Endothelial cell of hepatic sinusoid (primary cell): Measurements from ENCODE around the gene PFKFB1.

ENCODE experiments used
- in situ Hi-C: cut with HindIII; loops from 2 replicates; pipeline ENCODE4 v1.10.0; 2017; ENCODE audit warnings: low sequenced_read_pairs

The PFKFB1 gene

GRCh38 chrX:54994099-54994498 lies at the start of gene PFKFB1:
TSS of gene PFKFB1 (minus strand) at chrX:54994188. CDS start at chrX:54994007, 181 bp downstream.
- in situ Hi-C loops, result no loop called here

- in situ Hi-C loops, result no loop called here
Measured at GRCh38 chrX:55041514-55041913, 47.5 kb upstream of the PFKFB1 start.

- in situ Hi-C loops, result no loop called here
Measured at GRCh38 chrX:55039471-55039870, 45.5 kb upstream of the PFKFB1 start.

GRCh38 chrX:55033429-55033828 lies 39.4 kb upstream of the PFKFB1 start:
- in situ Hi-C loops, result no loop called here

- in situ Hi-C loops, result no loop called here
Measured at GRCh38 chrX:55030271-55031205, 36.5 kb upstream of the PFKFB1 start, which contains the start of gene ALAS2. TSS of gene ALAS2 (minus strand) at chrX:55030977. CDS start at chrX:55026000, 4,977 bp downstream.

GRCh38 chrX:55029291-55029690 lies 35.3 kb upstream of the PFKFB1 start:
- in situ Hi-C loops, result no loop called here

- in situ Hi-C loops, result no loop called here
Measured at GRCh38 chrX:55028611-55029010, 34.6 kb upstream of the PFKFB1 start.

GRCh38 chrX:55028040-55028439 lies 34.1 kb upstream of the PFKFB1 start:
- in situ Hi-C loops, result no loop called here

GRCh38 chrX:55026840-55027239 lies 32.9 kb upstream of the PFKFB1 start:
- in situ Hi-C loops, result no loop called here

- in situ Hi-C loops, result no loop called here
Measured at GRCh38 chrX:55026143-55026542, 32.2 kb upstream of the PFKFB1 start.

- in situ Hi-C loops, result no loop called here
Measured at GRCh38 chrX:55014897-55015299, 20.9 kb upstream of the PFKFB1 start.

- in situ Hi-C loops, result no loop called here
Measured at GRCh38 chrX:55011294-55011693, 17.3 kb upstream of the PFKFB1 start.

GRCh38 chrX:55008571-55009358 lies 14.8 kb upstream of the PFKFB1 start:
- in situ Hi-C loops, result no loop called here

GRCh38 chrX:55007656-55008055 lies 13.7 kb upstream of the PFKFB1 start:
- in situ Hi-C loops, result no loop called here

GRCh38 chrX:55006827-55007621 lies 13.0 kb upstream of the PFKFB1 start:
- in situ Hi-C loops, result no loop called here

- in situ Hi-C loops, result no loop called here
Measured at GRCh38 chrX:55005256-55005655, 11.3 kb upstream of the PFKFB1 start.

- in situ Hi-C loops, result no loop called here
Measured at GRCh38 chrX:55004231-55004630, 10.2 kb upstream of the PFKFB1 start.

- in situ Hi-C loops, result no loop called here
Measured at GRCh38 chrX:54999717-55000598, 6.0 kb upstream of the PFKFB1 start, which contains the start of gene APEX2. TSS of gene APEX2 (plus strand) at chrX:55000363. CDS start at chrX:55000423, 60 bp downstream.

- in situ Hi-C loops, result no loop called here
Measured at GRCh38 chrX:54995621-54996020, 1.6 kb upstream of the PFKFB1 start.
